Suprapubic skin (tissue), 4 donors: Measurements from ENCODE around the gene IFT52. TPM values are rescaled to one million over a fixed set of nuclear protein-coding genes. Genes with fewer than 3 reads are reported as not detected.
A peak's percentile ranks its signal among the peaks of the same experiment; 100 is the strongest.

ENCODE experiments used
- DNase-seq, 2 donors: peaks; one replicate each; pipeline ENCODE4 v3.0.0-alpha.2; 2019; ENCODE audit warnings: low spot score in 2 of 2
- H3K27ac ChIP-seq: fragments of 200-600 bp; sonication (generic); one replicate; pipeline ENCODE4 v1.5.1; 2019
- H3K27me3 ChIP-seq: fragments of 200-600 bp; sonication (generic); one replicate; pipeline ENCODE4 v1.5.1; 2019
- H3K36me3 ChIP-seq: fragments of 200-600 bp; sonication (generic); one replicate; pipeline ENCODE4 v1.5.1; 2019
- H3K4me1 ChIP-seq: fragments of 200-600 bp; sonication (generic); one replicate; pipeline ENCODE4 v1.5.1; 2019
- H3K4me3 ChIP-seq: fragments of 200-600 bp; sonication (generic); one replicate; pipeline ENCODE4 v1.5.1; 2019; ENCODE audit warnings: mild to moderate bottlenecking
- H3K9me3 ChIP-seq: fragments of 200-600 bp; sonication (generic); one replicate; pipeline ENCODE4 v1.5.1; 2019
- EP300 ChIP-seq: sonication (generic); formaldehyde crosslinking; IDR thresholded peaks from one replicate; pipeline ENCODE4 v1.6.1; 2017; ENCODE audit warnings: antibody characterized with exemption
- POLR2A ChIP-seq, 2 donors: fragments of 450-650 bp; IDR thresholded peaks; one replicate each; pipeline ENCODE4 v1.6.1; 2017; ENCODE audit warnings: antibody characterized with exemption in 2 of 2, mild to moderate bottlenecking in 2 of 2, moderate library complexity in 2 of 2
- POLR2AphosphoS5 ChIP-seq, 3 donors: sonication (generic); formaldehyde crosslinking; IDR thresholded peaks; one replicate each; pipeline ENCODE4 v1.6.1; 2017; ENCODE audit warnings: antibody characterized with exemption in 3 of 3
- whole genome bisulfite sequencing: methylation state at CpG from one replicate; pipeline ENCODE4 v1.1.5; 2018; 5-methylcytosine and 5-hydroxymethylcytosine counted together
- total RNA-seq, 4 donors: library from RNA; depleted of rRNA; stranded (reverse); fragments of >200 nt; gene quantifications; one replicate each; pipeline ENCODE4 v1.1.0, GENCODE V29; 2016
- TF ChIP-seq, protein P1 (sequence below), 2 donors: fragments of 200-600 bp in 1 of 2; fragments of 450-650 bp in 1 of 2; sonication (generic) in 1 of 2; IDR thresholded peaks; one replicate each; pipeline ENCODE4 v1.5.1; 2016 to 2019; ENCODE audit warnings: antibody characterized with exemption in 2 of 2, mild to moderate bottlenecking in 1 of 2, moderate library complexity in 1 of 2

IFT52 gene
- total RNA-seq, 4 donors from 2014 or later, result 10.7 to 17.5 (median 13.5) TPM

GRCh38 chr20:43665466-43666176 lies 74.9 kb downstream of the IFT52 start:
- Histone ChIP-seq H3K9me3 (no peaks in the 10 kb centered on the region), H3K27me3 (peaks cover 33% of the 10 kb centered on the region), H3K27ac (no peak overlapping the region), H3K36me3 (no peaks in the 10 kb centered on the region), H3K4me1 (peaks cover 16% of the 10 kb centered on the region), H3K4me3 (no peak overlapping the region)
- WGBS, result 62% methylated on average over 6 of the region's 6 CpGs
- TF ChIP-seq, protein P1, sequence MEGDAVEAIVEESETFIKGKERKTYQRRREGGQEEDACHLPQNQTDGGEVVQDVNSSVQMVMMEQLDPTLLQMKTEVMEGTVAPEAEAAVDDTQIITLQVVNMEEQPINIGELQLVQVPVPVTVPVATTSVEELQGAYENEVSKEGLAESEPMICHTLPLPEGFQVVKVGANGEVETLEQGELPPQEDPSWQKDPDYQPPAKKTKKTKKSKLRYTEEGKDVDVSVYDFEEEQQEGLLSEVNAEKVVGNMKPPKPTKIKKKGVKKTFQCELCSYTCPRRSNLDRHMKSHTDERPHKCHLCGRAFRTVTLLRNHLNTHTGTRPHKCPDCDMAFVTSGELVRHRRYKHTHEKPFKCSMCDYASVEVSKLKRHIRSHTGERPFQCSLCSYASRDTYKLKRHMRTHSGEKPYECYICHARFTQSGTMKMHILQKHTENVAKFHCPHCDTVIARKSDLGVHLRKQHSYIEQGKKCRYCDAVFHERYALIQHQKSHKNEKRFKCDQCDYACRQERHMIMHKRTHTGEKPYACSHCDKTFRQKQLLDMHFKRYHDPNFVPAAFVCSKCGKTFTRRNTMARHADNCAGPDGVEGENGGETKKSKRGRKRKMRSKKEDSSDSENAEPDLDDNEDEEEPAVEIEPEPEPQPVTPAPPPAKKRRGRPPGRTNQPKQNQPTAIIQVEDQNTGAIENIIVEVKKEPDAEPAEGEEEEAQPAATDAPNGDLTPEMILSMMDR (IDR thresholded peaks at IDR 0.05), result no peak
- no peak for TF ChIP-seq POLR2AphosphoS5 (IDR thresholded peaks at IDR 0.05)
- no peak for TF ChIP-seq POLR2A (IDR thresholded peaks at IDR 0.05)
- no peak for TF ChIP-seq EP300
- no peak for DNase-seq

DNA sequence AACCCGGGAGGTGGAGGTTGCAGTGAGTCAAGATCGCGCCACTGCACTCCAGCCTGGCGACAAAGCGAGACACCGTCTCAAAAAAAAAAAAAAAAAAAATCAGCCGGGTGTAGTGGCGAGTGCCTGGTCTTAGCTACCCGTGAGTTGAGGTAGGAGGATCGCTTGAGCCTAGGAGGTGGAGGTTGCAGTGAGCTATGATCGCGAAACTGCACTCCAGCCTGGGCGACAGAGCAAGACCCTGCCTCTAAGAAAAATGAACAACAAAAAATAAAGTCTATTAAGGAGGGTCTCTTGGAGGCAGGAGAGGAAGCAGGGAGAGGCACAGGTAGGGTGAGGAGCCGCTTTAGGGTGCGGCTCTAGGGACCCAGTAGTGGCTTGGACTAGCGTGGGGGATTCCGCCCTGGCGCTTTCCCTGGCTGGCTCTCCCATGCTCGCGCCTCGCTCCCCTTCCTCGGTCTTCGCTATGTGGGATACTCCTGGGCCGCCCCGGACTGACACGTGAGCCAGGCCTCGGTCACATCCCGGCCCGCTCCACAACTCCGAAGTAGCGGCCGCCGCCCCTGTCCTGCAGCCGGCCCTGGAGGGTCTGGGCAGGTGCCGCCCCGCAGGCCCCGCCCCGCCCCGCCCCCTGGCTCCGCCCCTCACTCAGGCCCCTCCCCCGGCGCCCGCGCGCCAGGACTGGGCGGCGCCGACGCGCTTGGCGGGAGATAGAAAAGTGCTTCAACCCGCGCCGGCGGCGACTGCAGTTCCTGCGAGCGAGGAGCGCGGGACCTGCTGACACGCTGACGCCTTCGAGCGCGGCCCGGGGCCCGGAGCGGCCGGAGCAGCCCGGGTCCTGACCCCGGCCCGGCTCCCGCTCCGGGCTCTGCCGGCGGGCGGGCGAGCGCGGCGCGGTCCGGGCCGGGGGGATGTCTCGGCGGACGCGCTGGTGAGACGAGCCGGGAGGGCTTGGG lies 75.9 kb downstream of the IFT52 start, which contains the start of gene MYBL2:
TSS of gene MYBL2 (plus strand) at position 739 of the 953 bp plus-strand sequence. CDS start at position 909, 170 bp downstream.
- WGBS, result 29% methylated on average over 27 of the region's 90 CpGs
- Histone ChIP-seq H3K4me3 (peak within 1 kb of the TSS; percentile 51), H3K27me3 (peaks cover 33% of the 10 kb centered on the region), H3K27ac (no peak within 1 kb of the TSS), H3K36me3 (no peaks in the 10 kb centered on the region), H3K4me1 (peaks cover 16% of the 10 kb centered on the region), H3K9me3 (no peaks in the 10 kb centered on the region)
- no peak for TF ChIP-seq POLR2A (IDR thresholded peaks at IDR 0.05)
- no peak for TF ChIP-seq POLR2AphosphoS5 (IDR thresholded peaks at IDR 0.05)
- TF ChIP-seq, protein P1 (IDR thresholded peaks at IDR 0.05), result no peak
- no peak for TF ChIP-seq EP300
- DNase-seq, result no peak

GRCh38 chr20:43667341-43668132 lies 76.8 kb downstream of the IFT52 start:
- TF ChIP-seq POLR2AphosphoS5 (IDR thresholded peaks at IDR 0.05), result no peak
- no peak for TF ChIP-seq EP300
- TF ChIP-seq, protein P1 (IDR thresholded peaks at IDR 0.05), result no peak
- TF ChIP-seq POLR2A (IDR thresholded peaks at IDR 0.05), result no peak
- WGBS, result 43% methylated on average over 2 of the region's 34 CpGs
- H3K36me3 ChIP-seq, result no peaks in the 10 kb centered on the region
- H3K4me1 ChIP-seq, result peaks cover 16% of the 10 kb centered on the region
- peak overlapping the region; percentile 51 for H3K4me3 ChIP-seq
- no peak for DNase-seq
- H3K27me3 ChIP-seq, result peaks cover 33% of the 10 kb centered on the region
- H3K9me3 ChIP-seq, result no peaks in the 10 kb centered on the region
- H3K27ac ChIP-seq, result no peak overlapping the region

- H3K4me1 ChIP-seq, result peaks cover 16% of the 10 kb centered on the region
- no peaks in the 10 kb centered on the region for H3K36me3 ChIP-seq
- H3K27ac ChIP-seq, result no peak overlapping the region
- no peak overlapping the region for H3K4me3 ChIP-seq
- DNase-seq, result no peak
- H3K9me3 ChIP-seq, result no peaks in the 10 kb centered on the region
- 68% methylated on average over 3 of the region's 3 CpGs for WGBS
- H3K27me3 ChIP-seq, result peaks cover 33% of the 10 kb centered on the region
- no peak for TF ChIP-seq EP300
- TF ChIP-seq POLR2A (IDR thresholded peaks at IDR 0.05), result no peak
- no peak for TF ChIP-seq POLR2AphosphoS5 (IDR thresholded peaks at IDR 0.05)
- TF ChIP-seq, protein P1 (IDR thresholded peaks at IDR 0.05), result no peak
These were observed 78.6 kb downstream of the IFT52 start for GRCh38 chr20:43669332-43669731.
